K562 (cell line): ENCODE data around the gene VRK1. TPM values are rescaled to one million over a fixed set of nuclear protein-coding genes. Genes with fewer than 3 reads are reported as not detected.

Experiments used
- ATAC-seq: fragments of 200-7000 bp; cut with Tn5 transposase; 3 replicates; pipeline ENCODE4 v1.9.1; 2020; ENCODE audit warnings: moderate library complexity
- BruUV-seq: library from RNA; stranded (reverse); fragments of 400-500 nt; replicated peaks from 2 replicates; lab custom pipeline; 2021; lab: Mats Ljungman, UMichigan
- CTCF ChIA-PET: fragments of 300-600 bp; formaldehyde crosslinking; extraction: SDS; loops from one replicate; lab custom pipeline; 2021; ENCODE audit warnings: low intra/inter-chr PET ratio; lab: Yijun Ruan, JAX
- POLR2A ChIA-PET: fragments of 300-600, 350-650 bp; sonication (Branson Sonifier 250); formaldehyde crosslinking; extraction: SDS; loops from one replicate; lab custom pipeline; 2021; ENCODE audit warnings: antibody characterized with exemption, inconsistent platforms; lab: Yijun Ruan, JAX
- DNase-seq, 4 experiments: peaks; one replicate each; pipeline versions ENCODE4 v3.0.0 to v3.0.0-alpha.2; 2011 to 2018; ENCODE audit warnings: low spot score in 3 of 4, mixed read lengths in 3 of 4; ENCODE audit errors: extremely low read depth in 1 of 4
- FAIRE-seq: peaks from 2 replicates; lab custom pipeline; 2011; peaks lifted over from hg19 to GRCh38; lab: Jason Lieb, UNC
- H2AFZ ChIP-seq: 2 replicates; pipeline ENCODE4 v1.6.0; 2011; ENCODE audit warnings: low read depth, low read length, control low read depth, inconsistent platforms
- H3K27ac ChIP-seq: fragments of 200-600 bp; 3 replicates; pipeline ENCODE4 v1.8.0; 2011; ENCODE audit warnings: low read depth, mild to moderate bottlenecking, control low read depth, inconsistent platforms, low read length, moderate library complexity, mixed read lengths; ENCODE audit errors: extremely low read depth
- H3K27me3 ChIP-seq, 2 experiments: fragments of 300-600 bp in 1 of 2; 2 replicates in 1 of 2; 3 replicates in 1 of 2; pipeline versions ENCODE4 v1.6.0 to v1.8.0; 2011; ENCODE audit warnings: inconsistent platforms in 2 of 2, low read length in 2 of 2, mild to moderate bottlenecking in 1 of 2, mixed read lengths in 1 of 2, moderate library complexity in 1 of 2; ENCODE audit not compliant: control insufficient read depth in 2 of 2, insufficient read depth in 2 of 2
- H3K36me3 ChIP-seq: fragments of 300-600 bp; 3 replicates; pipeline ENCODE4 v1.8.0; 2011; ENCODE audit warnings: mild to moderate bottlenecking, low read length, inconsistent platforms; ENCODE audit not compliant: control insufficient read depth, insufficient read depth
- H3K4me1 ChIP-seq, 2 experiments: fragments of 200-600 bp in 1 of 2; replicated peaks in 1 of 2; 2 replicates in 1 of 2; 3 replicates in 1 of 2; pipeline versions ENCODE4 v1.5.1 to v1.8.0; 2011; ENCODE audit warnings: inconsistent platforms in 2 of 2, low read length in 2 of 2, mild to moderate bottlenecking in 1 of 2, mixed read lengths in 1 of 2, moderate library complexity in 1 of 2; ENCODE audit not compliant: control insufficient read depth in 2 of 2, insufficient read depth in 2 of 2
- H3K4me2 ChIP-seq: 2 replicates; pipeline ENCODE4 v1.6.1; 2011; ENCODE audit warnings: low read length, control low read depth, inconsistent platforms, mixed read lengths; ENCODE audit not compliant: insufficient read depth
- H3K4me3 ChIP-seq: fragments of 200-600 bp; sonication (generic), shearing (Covaris generic); 2 replicates; pipeline ENCODE4 v1.5.1; 2016; ENCODE audit warnings: control low read depth, inconsistent platforms
- H3K79me2 ChIP-seq: fragments of 200-600 bp; 3 replicates; pipeline ENCODE4 v1.8.0; 2011; ENCODE audit warnings: low read length, inconsistent platforms; ENCODE audit not compliant: control insufficient read depth, insufficient read depth
- H3K9ac ChIP-seq, 2 experiments: 2 replicates each; pipeline versions ENCODE4 v1.6.0 to v1.6.1; 2011; ENCODE audit warnings: low read depth in 2 of 2, low read length in 2 of 2, control low read depth in 1 of 2, inconsistent platforms in 1 of 2, mild to moderate bottlenecking in 1 of 2, mixed read lengths in 1 of 2; ENCODE audit not compliant: insufficient read depth in 1 of 2
- H3K9me1 ChIP-seq: one replicate; pipeline ENCODE4 v1.6.0; 2011; ENCODE audit warnings: inconsistent platforms, mild to moderate bottlenecking, low read length, moderate library complexity; ENCODE audit not compliant: control insufficient read depth, insufficient read depth
- H3K9me3 ChIP-seq: replicated peaks from 2 replicates; pipeline ENCODE4 v1.5.1; 2011; ENCODE audit warnings: low read depth, low read length, inconsistent platforms; ENCODE audit not compliant: control insufficient read depth, insufficient read depth
- H4K20me1 ChIP-seq: replicated peaks from 2 replicates; pipeline ENCODE4 v1.6.1; 2011; ENCODE audit warnings: low read length, inconsistent platforms, mixed read lengths; ENCODE audit not compliant: control insufficient read depth, insufficient read depth
- CBX3 ChIP-seq, 2 experiments: IDR thresholded peaks; 1 replicate in 1 of 2; 2 replicates in 1 of 2; pipeline ENCODE4 v1.6.1; 2012; ENCODE audit warnings: inconsistent platforms in 2 of 2, low read length in 2 of 2, borderline replicate concordance in 1 of 2, control low read depth in 1 of 2
- CC2D1A ChIP-seq: fragments of 450-650 bp; IDR thresholded peaks from 2 replicates; pipeline ENCODE4 v1.6.1; 2017; ENCODE audit warnings: mild to moderate bottlenecking
- CHAMP1 ChIP-seq: fragments of 450-650 bp; IDR thresholded peaks from 2 replicates; pipeline ENCODE4 v1.6.1; 2016; ENCODE audit warnings: mild to moderate bottlenecking
- DMBX1 ChIP-seq: fragments of 250-450 bp; sonication (Bioruptor Pico); IDR thresholded peaks from 2 replicates; pipeline ENCODE4 v1.8.0; 2022; ENCODE audit warnings: inconsistent platforms, mild to moderate bottlenecking, moderate library complexity, borderline replicate concordance
- FOXM1 ChIP-seq, 2 experiments: fragments of 450-650 bp in 1 of 2; sonication (generic) in 1 of 2; formaldehyde crosslinking in 1 of 2; IDR thresholded peaks; 2 replicates each; pipeline versions ENCODE4 v1.6.1 to v1.9.0; 2017 to 2022; ENCODE audit warnings: low read depth in 2 of 2, mild to moderate bottlenecking in 2 of 2, missing genetic modification reagents in 1 of 2, moderate library complexity in 1 of 2
- ILF3 ChIP-seq: fragments of 450-650 bp; IDR thresholded peaks from 2 replicates; pipeline ENCODE4 v1.6.1; 2018; ENCODE audit warnings: antibody characterized with exemption, mild to moderate bottlenecking, moderate library complexity, borderline replicate concordance
- NONO ChIP-seq, 2 experiments: fragments of 200-400 bp in 1 of 2; fragments of 450-650 bp in 1 of 2; formaldehyde crosslinking in 1 of 2; IDR thresholded peaks; 2 replicates each; pipeline ENCODE4 v1.6.1; 2017; ENCODE audit warnings: low read depth in 2 of 2, mild to moderate bottlenecking in 2 of 2, moderate library complexity in 2 of 2, low read length in 1 of 2
- PREB ChIP-seq: sonication (generic); formaldehyde crosslinking; IDR thresholded peaks from 2 replicates; pipeline ENCODE4 v1.8.1; 2023; ENCODE audit warnings: mild to moderate bottlenecking, missing genetic modification reagents
- RFX7 ChIP-seq: fragments of 250-450 bp; sonication (Bioruptor Pico); IDR thresholded peaks from 2 replicates; pipeline ENCODE4 v1.5.1; 2021; ENCODE audit warnings: mild to moderate bottlenecking
- SMARCC2 ChIP-seq: fragments of 450-650 bp; IDR thresholded peaks from 2 replicates; pipeline ENCODE4 v1.6.1; 2017; ENCODE audit warnings: antibody characterized with exemption, moderate library complexity, mild to moderate bottlenecking, low read depth
- ZNF253 ChIP-seq: fragments of 250-450 bp; sonication (Bioruptor Pico); conservative IDR thresholded peaks from 2 replicates; pipeline ENCODE4 v1.6.1; 2021; ENCODE audit warnings: mild to moderate bottlenecking
- ZNF740 ChIP-seq, 3 experiments: fragments of 200-800 bp in 1 of 3; sonication (Bioruptor generic) in 1 of 3; sonication (generic) in 1 of 3; formaldehyde crosslinking in 1 of 3; IDR thresholded peaks; 2 replicates each; pipeline versions ENCODE4 v1.6.1 to v1.8.0; 2016 to 2022; ENCODE audit warnings: mild to moderate bottlenecking in 2 of 3, missing compliant biosample characterization in 2 of 3, missing genetic modification characterization in 2 of 3, missing genetic modification reagents in 1 of 3
- WGBS: fragments of 100-300 bp; shearing (Covaris generic); methylation state at CpG from one replicate; pipeline ENCODE4 v1.1.6; 2016; ENCODE audit warnings: low coverage, mixed read lengths; ENCODE audit not compliant: insufficient coverage; ENCODE audit errors: missing lambda C conversion rate; 5-methylcytosine and 5-hydroxymethylcytosine counted together
- in situ Hi-C: fragments of 300-500 bp; cut with MboI; formaldehyde crosslinking; loops from 4 replicates; pipeline ENCODE4 v1.15.0; 2018; ENCODE audit warnings: inconsistent platforms, mixed read lengths
- intact Hi-C: fragments of 100-400 bp; cut with micrococcal nuclease; formaldehyde crosslinking; loops from 2 replicates; pipeline ENCODE4 v1.14.2; 2022
- polyA plus RNA-seq, 8 experiments: library from polyadenylated mRNA; depleted of rRNA in 4 of 8; stranded (reverse) in 5 of 8; unstranded in 3 of 8; fragments of >200 nt; fragmentation: Nextera tagmentation in 2 of 8; fragmentation: Illumina TruSeq in 1 of 8; extraction: Ambion mirVana in 2 of 8; extraction: Trizol in 1 of 8; gene quantifications; 2 replicates each; pipeline versions ENCODE4 v1.2.1 to v1.2.3, GENCODE V29; 2011 to 2014; ENCODE audit warnings: inconsistent platforms in 1 of 8, missing spikeins in 1 of 8
- total RNA-seq, 7 experiments: library from RNA; depleted of rRNA in 6 of 7; stranded (reverse); fragments of >200 nt in 6 of 7; fragmentation: Illumina TruSeq in 2 of 7; extraction: Trizol in 2 of 7; gene quantifications; 2 replicates each; pipeline versions ENCODE4 v1.2.1 to v1.2.3, GENCODE V29; 2011 to 2021; ENCODE audit warnings: low replicate concordance in 1 of 7
- TF ChIP-seq, protein P1 (sequence below): fragments of 250-450 bp; sonication (Bioruptor Pico); IDR thresholded peaks from 2 replicates; pipeline ENCODE4 v1.5.0; 2021
- TF ChIP-seq, protein P2 (sequence below): fragments of 250-450 bp; sonication (Bioruptor Pico); IDR thresholded peaks from 2 replicates; pipeline ENCODE4 v1.8.0; 2021; ENCODE audit warnings: borderline replicate concordance, mild to moderate bottlenecking, moderate library complexity; ENCODE audit not compliant: poor library complexity, severe bottlenecking

Gene VRK1
- total and polyA plus RNA-seq, 9 of the 15 experiments (the other 6 are each of a cell fraction or from before 2014, with no cell fraction given), result 83.6 to 177 (median 116) TPM

- 93% methylated on average over 4 of the region's 4 CpGs for WGBS
- Histone ChIP-seq H3K27me3 (no peaks in the 10 kb centered on the region), H3K4me3 (no peak overlapping the region), H3K27ac (no peak overlapping the region), H3K9me3 (no peaks in the 10 kb centered on the region), H3K4me1 (no peaks in the 10 kb centered on the region), H3K9me1 (no peaks in the 10 kb centered on the region), H3K36me3 (peaks cover 86% of the 10 kb centered on the region), H3K9ac (no peak overlapping the region), H4K20me1 (no peaks in the 10 kb centered on the region), H2AFZ (no peak overlapping the region), H3K4me2 (no peak overlapping the region), H3K79me2 (peaks cover 62% of the 10 kb centered on the region)
- CTCF ChIA-PET, result no interaction called here
- no peak for DNase-seq
- intact Hi-C loops, result no loop called here
- FAIRE-seq, result no peak
- TF ChIP-seq FOXM1 (IDR thresholded peaks at IDR 0.05; ENCODE audit: low read depth), result peak; percentile 30; the same call in 1 of the 2 replicates
- TF ChIP-seq FOXM1 (CRISPR knock-in tag; IDR thresholded peaks at IDR 0.05; ENCODE audit: low read depth), result no peak
- TF ChIP-seq NONO (IDR thresholded peaks at IDR 0.05; ENCODE audit: low read depth in 2 of 2, low read length in 1 of 2), result no peak
- TF ChIP-seq CBX3 (IDR thresholded peaks at IDR 0.05; ENCODE audit: borderline replicate concordance in 1 of 2, low read length in 2 of 2), result 0 out of 3 replicates have a peak, but pooled peaks of 1 of the 2 experiments have one; percentile 39
- no peak for TF ChIP-seq ZNF740 (CRISPR knock-in tag; IDR thresholded peaks at IDR 0.05)
- TF ChIP-seq ZNF740 (tag; IDR thresholded peaks at IDR 0.05), result no peak
- no peak for TF ChIP-seq SMARCC2
- TF ChIP-seq ZNF253 (CRISPR knock-in tag), result no peak
- TF ChIP-seq, protein P1, sequence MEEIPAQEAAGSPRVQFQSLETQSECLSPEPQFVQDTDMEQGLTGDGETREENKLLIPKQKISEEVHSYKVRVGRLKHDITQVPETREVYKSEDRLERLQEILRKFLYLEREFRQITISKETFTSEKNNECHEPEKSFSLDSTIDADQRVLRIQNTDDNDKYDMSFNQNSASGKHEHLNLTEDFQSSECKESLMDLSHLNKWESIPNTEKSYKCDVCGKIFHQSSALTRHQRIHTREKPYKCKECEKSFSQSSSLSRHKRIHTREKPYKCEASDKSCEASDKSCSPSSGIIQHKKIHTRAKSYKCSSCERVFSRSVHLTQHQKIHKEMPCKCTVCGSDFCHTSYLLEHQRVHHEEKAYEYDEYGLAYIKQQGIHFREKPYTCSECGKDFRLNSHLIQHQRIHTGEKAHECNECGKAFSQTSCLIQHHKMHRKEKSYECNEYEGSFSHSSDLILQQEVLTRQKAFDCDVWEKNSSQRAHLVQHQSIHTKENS (CRISPR knock-in tag), result no peak
- no peak for TF ChIP-seq RFX7
- TF ChIP-seq PREB (CRISPR knock-in tag), result no peak
- peak; percentile 92 for TF ChIP-seq CHAMP1
- TF ChIP-seq CC2D1A, result peak; percentile 65; the same call in 1 of the 2 replicates
- TF ChIP-seq, protein P2, sequence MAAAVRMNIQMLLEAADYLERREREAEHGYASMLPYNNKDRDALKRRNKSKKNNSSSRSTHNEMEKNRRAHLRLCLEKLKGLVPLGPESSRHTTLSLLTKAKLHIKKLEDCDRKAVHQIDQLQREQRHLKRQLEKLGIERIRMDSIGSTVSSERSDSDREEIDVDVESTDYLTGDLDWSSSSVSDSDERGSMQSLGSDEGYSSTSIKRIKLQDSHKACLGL, result no peak
- TF ChIP-seq DMBX1, result no peak
- TF ChIP-seq ILF3, result no peak
- POLR2A ChIA-PET, result interaction anchor here (1.5 kb wide), 1 partner anchor 11 kb away, joined by 4 read pairs; no protein-coding TSS in a partner anchor
- in situ Hi-C loops, result no loop called here
- ATAC-seq, result no peak
- BruUV-seq, result TSS peak; percentile 17
Measured at GRCh38 chr14:96838449-96838848, 41.3 kb downstream of the VRK1 start.
